ENCODE results near the gene ERO1A. TPM values are rescaled to one million over a fixed set of nuclear protein-coding genes. Genes with fewer than 3 reads are reported as not detected.

Gene ERO1A
- total RNA-seq, 4 donors from 2014 or later, result 21.9 to 46.0 (median 35.6) TPM

GRCh38 chr14:52690983-52691760, 4.2 kb downstream of the ERO1A start:
- TF ChIP-seq POLR2A (IDR thresholded peaks at IDR 0.05) (no peak), CTCF (IDR thresholded peaks at IDR 0.05) (no peak), POLR2AphosphoS5 (IDR thresholded peaks at IDR 0.05) (no peak), EP300 (IDR thresholded peaks at IDR 0.05; ENCODE audit: low read depth) (no peak)
- in situ Hi-C loops (cut with MboI; ENCODE audit: low pct_ligation_motif_present in 1 of 4, low pct_unique_long_range_greater_than_20kb in 1 of 4, low sequenced_read_pairs in 3 of 4), result no loop called here
- 79 to 87% methylated on average over 5 to 7 of the region's 7 CpGs for whole genome bisulfite sequencing, 2 donors (ENCODE audit: low coverage in 1 of 2)
- peaks cover 6 to 45% (median 13%) of the 10 kb centered on the region in 4 donors for H3K4me1 ChIP-seq
- H3K27me3 ChIP-seq, result no peaks in the 10 kb centered on the region
- DNase-seq, result no peak
- intact Hi-C loops (cut with DNase I; ENCODE audit: low total_unique reads), result no loop called here
- H3K27ac ChIP-seq, result no peak overlapping the region
- no peaks in the 10 kb centered on the region for H3K9me3 ChIP-seq
- no peaks in the 10 kb centered on the region for H3K36me3 ChIP-seq
- H3K4me3 ChIP-seq, result no peak overlapping the region

- TF ChIP-seq POLR2A (IDR thresholded peaks at IDR 0.05) (no peak), POLR2AphosphoS5 (IDR thresholded peaks at IDR 0.05) (no peak)
- intact Hi-C loops (cut with DNase I; ENCODE audit: low total_unique reads) (no loop called here), in situ Hi-C loops (cut with MboI; ENCODE audit: low pct_ligation_motif_present in 1 of 4, low pct_unique_long_range_greater_than_20kb in 1 of 4, low sequenced_read_pairs in 3 of 4) (no loop called here)
- H3K4me1 ChIP-seq, result peaks cover 0 to 11% (median 1%) of the 10 kb centered on the region in 4 donors
- WGBS, 2 donors (ENCODE audit: low coverage in 1 of 2), result 76% methylated on average over 1 of the region's 1 CpG; no CpG with 5 or more reads in 1 of the 2 donors
- peaks cover 0 to 9% (median 2%) of the 10 kb centered on the region in 4 donors for H3K36me3 ChIP-seq
- H3K27ac ChIP-seq, result no peak overlapping the region
- no peak overlapping the region for H3K4me3 ChIP-seq
- DNase-seq, result no peak
- no peaks in the 10 kb centered on the region for H3K27me3 ChIP-seq
- no peaks in the 10 kb centered on the region for H3K9me3 ChIP-seq
Observed at GRCh38 chr14:52686176-52686575, 9.2 kb downstream of the ERO1A start.

- DNase-seq, result no peak
- Histone ChIP-seq H3K9me3 (no peaks in the 10 kb centered on the region), H3K4me1 (peaks cover 0 to 3% (median 0%) of the 10 kb centered on the region in 4 donors), H3K27me3 (no peaks in the 10 kb centered on the region), H3K4me3 (no peak overlapping the region), H3K27ac (no peak overlapping the region), H3K36me3 (peaks cover 0 to 19% (median 5%) of the 10 kb centered on the region in 4 donors)
- in situ Hi-C loops (cut with MboI; ENCODE audit: low pct_ligation_motif_present in 1 of 4, low pct_unique_long_range_greater_than_20kb in 1 of 4, low sequenced_read_pairs in 3 of 4), result no loop called here
- 69 to 84% methylated on average over 1 to 2 of the region's 2 CpGs for WGBS, 2 donors (ENCODE audit: low coverage in 1 of 2)
- no peak for TF ChIP-seq EP300 (IDR thresholded peaks at IDR 0.05; ENCODE audit: low read depth)
- no peak for TF ChIP-seq CTCF (IDR thresholded peaks at IDR 0.05)
- TF ChIP-seq POLR2AphosphoS5 (IDR thresholded peaks at IDR 0.05), result no peak
- no peak for TF ChIP-seq POLR2A (IDR thresholded peaks at IDR 0.05)
- intact Hi-C loops (cut with DNase I; ENCODE audit: low total_unique reads), result no loop called here
Observed at GRCh38 chr14:52683985-52684520, 11.3 kb downstream of the ERO1A start.

- intact Hi-C loops (cut with DNase I; ENCODE audit: low total_unique reads) (no loop called here), in situ Hi-C loops (cut with MboI; ENCODE audit: low pct_ligation_motif_present in 1 of 4, low pct_unique_long_range_greater_than_20kb in 1 of 4, low sequenced_read_pairs in 3 of 4) (no loop called here)
- H3K9me3 ChIP-seq, result no peaks in the 10 kb centered on the region
- no peak for DNase-seq
- H3K4me3 ChIP-seq, result no peak overlapping the region
- 93 to 100% methylated on average over 2 of the region's 2 CpGs for WGBS, 2 donors (ENCODE audit: low coverage in 1 of 2)
- peaks cover 0 to 36% (median 13%) of the 10 kb centered on the region in 4 donors for H3K36me3 ChIP-seq
- H3K27me3 ChIP-seq, result no peaks in the 10 kb centered on the region
- TF ChIP-seq EP300 (IDR thresholded peaks at IDR 0.05; ENCODE audit: low read depth) (no peak), CTCF (IDR thresholded peaks at IDR 0.05) (peak in 4 of 5 experiments; percentile 13 to 36 (median 22)), POLR2AphosphoS5 (IDR thresholded peaks at IDR 0.05) (no peak), POLR2A (IDR thresholded peaks at IDR 0.05) (no peak)
- H3K27ac ChIP-seq, result no peak overlapping the region
- no peaks in the 10 kb centered on the region for H3K4me1 ChIP-seq
Observed at GRCh38 chr14:52678591-52678990, 16.8 kb downstream of the ERO1A start.

All from transverse colon (tissue), 4 donors.